H1 (cell line): ENCODE measurements around the gene DDX51. TPM values are rescaled to one million over a fixed set of nuclear protein-coding genes. Genes with fewer than 3 reads are reported as not detected.

Source experiments
- CTCF ChIA-PET: fragments of 300-600 bp; sonication (Branson Sonifier 250); formaldehyde crosslinking; loops from one replicate; lab custom pipeline; 2021; ENCODE audit not compliant: partially characterized antibody; lab: Charles Lee
- POLR2A ChIA-PET: fragments of 300-600 bp; sonication (Branson Sonifier 250); formaldehyde crosslinking; loops from one replicate; lab custom pipeline; 2021; ENCODE audit warnings: inconsistent platforms; ENCODE audit not compliant: partially characterized antibody; lab: Charles Lee
- DNase-seq, 2 experiments: peaks; one replicate each; pipeline versions ENCODE4 v3.0.0 to v3.0.0-alpha.2; 2010 to 2022; ENCODE audit warnings: low spot score in 2 of 2, low read depth in 1 of 2, mixed read lengths in 1 of 2
- FAIRE-seq: peaks from 2 replicates; lab custom pipeline; 2011; peaks lifted over from hg19 to GRCh38; lab: Jason Lieb, UNC
- H2AFZ ChIP-seq: 2 replicates; pipeline ENCODE4 v1.8.1; 2012; ENCODE audit warnings: low read length, inconsistent platforms
- H2AK5ac ChIP-seq: 2 replicates; pipeline ENCODE4 v1.6.1; 2013; ENCODE audit warnings: low read depth, low read length
- H2BK120ac ChIP-seq: replicated peaks from 2 replicates; pipeline ENCODE3; 2013; ENCODE audit warnings: low read depth, low read length, inconsistent platforms
- H2BK12ac ChIP-seq: 2 replicates; pipeline ENCODE4 v1.6.1; 2013; ENCODE audit warnings: low read depth, low read length
- H2BK15ac ChIP-seq: 2 replicates; pipeline ENCODE4 v1.6.1; 2013; ENCODE audit warnings: low read length
- H2BK20ac ChIP-seq: 2 replicates; pipeline ENCODE4 v1.6.1; 2013; ENCODE audit warnings: low read length
- H2BK5ac ChIP-seq: 2 replicates; pipeline ENCODE4 v1.6.1; 2013; ENCODE audit warnings: low read depth, low read length
- H3K14ac ChIP-seq: 2 replicates; pipeline ENCODE4 v1.6.1; 2013; ENCODE audit warnings: inconsistent platforms; ENCODE audit not compliant: insufficient read length
- H3K18ac ChIP-seq: 2 replicates; pipeline ENCODE4 v1.6.1; 2013; ENCODE audit warnings: low read length; ENCODE audit errors: extremely low read depth
- H3K23ac ChIP-seq: 2 replicates; pipeline ENCODE4 v1.6.1; 2013; ENCODE audit warnings: inconsistent platforms; ENCODE audit not compliant: insufficient read length
- H3K23me2 ChIP-seq: 2 replicates; pipeline ENCODE4 v1.6.1; 2013; ENCODE audit warnings: low read depth, low read length
- H3K27ac ChIP-seq: 2 replicates; pipeline ENCODE4 v1.6.1; 2011; ENCODE audit warnings: low read depth, low read length, inconsistent platforms
- H3K27me3 ChIP-seq, 4 experiments: replicated peaks in 1 of 4; 1 replicate in 1 of 4; 2 replicates in 3 of 4; pipeline versions ENCODE4 v1.6.1 to v1.8.1; 2011 to 2013; ENCODE audit warnings: low read length in 3 of 4, mild to moderate bottlenecking in 3 of 4, inconsistent platforms in 2 of 4, mixed read lengths in 2 of 4, moderate library complexity in 1 of 4; ENCODE audit not compliant: control insufficient read depth in 3 of 4, insufficient read depth in 3 of 4; ENCODE audit errors: extremely low read depth in 1 of 4
- H3K36me3 ChIP-seq, 4 experiments: 2 replicates each; pipeline versions ENCODE4 v1.6.1 to v1.8.1; 2011 to 2013; ENCODE audit warnings: mild to moderate bottlenecking in 4 of 4, low read length in 3 of 4, moderate library complexity in 2 of 4, control low read depth in 1 of 4, inconsistent platforms in 1 of 4; ENCODE audit not compliant: insufficient read depth in 4 of 4, control insufficient read depth in 2 of 4
- H3K4ac ChIP-seq: replicated peaks from 2 replicates; pipeline ENCODE3; 2013; ENCODE audit warnings: low read length, low read depth, mixed read lengths, inconsistent platforms; ENCODE audit not compliant: insufficient read length
- H3K4me1 ChIP-seq, 4 experiments: replicated peaks in 1 of 4; 1 replicate in 1 of 4; 2 replicates in 3 of 4; pipeline versions ENCODE4 v1.6.1 to v1.8.1; 2011 to 2013; ENCODE audit warnings: low read length in 3 of 4, inconsistent platforms in 2 of 4, mixed read lengths in 1 of 4; ENCODE audit not compliant: insufficient read depth in 4 of 4, control insufficient read depth in 3 of 4
- H3K4me2 ChIP-seq, 2 experiments: 2 replicates each; pipeline versions ENCODE4 v1.6.1 to v1.8.1; 2011 to 2013; ENCODE audit warnings: low read depth in 2 of 2, low read length in 2 of 2, control low read depth in 1 of 2, inconsistent platforms in 1 of 2, mild to moderate bottlenecking in 1 of 2; ENCODE audit not compliant: insufficient read depth in 1 of 2
- H3K4me3 ChIP-seq, 4 experiments: fragments of 200-600, 300-600 bp in 1 of 4; sonication (generic), shearing (Covaris generic), sonication (Bioruptor Twin) in 1 of 4; 2 replicates each; pipeline versions ENCODE4 v1.5.1 to v1.8.1; 2011 to 2016; ENCODE audit warnings: low read length in 4 of 4, low read depth in 3 of 4, control low read depth in 2 of 4, inconsistent platforms in 2 of 4, mild to moderate bottlenecking in 2 of 4, mixed read lengths in 1 of 4, moderate library complexity in 1 of 4; ENCODE audit not compliant: insufficient read depth in 2 of 4; ENCODE audit errors: extremely low read depth in 1 of 4
- H3K56ac ChIP-seq: replicated peaks from 2 replicates; pipeline ENCODE3; 2013; ENCODE audit warnings: low read depth, mild to moderate bottlenecking, mixed read lengths, low read length, inconsistent platforms; ENCODE audit not compliant: insufficient read length
- H3K79me1 ChIP-seq: 2 replicates; pipeline ENCODE4 v1.6.1; 2013; ENCODE audit warnings: low read depth, low read length, control low read depth
- H3K79me2 ChIP-seq, 2 experiments: 2 replicates each; pipeline versions ENCODE4 v1.6.1 to v1.8.1; 2012 to 2013; ENCODE audit warnings: low read length in 2 of 2, mild to moderate bottlenecking in 2 of 2, inconsistent platforms in 1 of 2; ENCODE audit not compliant: insufficient read depth in 2 of 2, control insufficient read depth in 1 of 2
- H3K9ac ChIP-seq, 4 experiments: replicated peaks in 1 of 4; 1 replicate in 1 of 4; 2 replicates in 3 of 4; pipeline versions ENCODE4 v1.6.1 to v1.8.1; 2011 to 2013; ENCODE audit warnings: low read depth in 3 of 4, low read length in 3 of 4, control low read depth in 2 of 4, mild to moderate bottlenecking in 2 of 4, moderate library complexity in 2 of 4, inconsistent platforms in 1 of 4; ENCODE audit errors: extremely low read depth in 1 of 4
- H3K9me3 ChIP-seq, 2 experiments: 2 replicates each; pipeline versions ENCODE4 v1.6.1 to v1.8.1; 2012 to 2013; ENCODE audit warnings: mild to moderate bottlenecking in 2 of 2, moderate library complexity in 2 of 2, control low read depth in 1 of 2, inconsistent platforms in 1 of 2, low read depth in 1 of 2, low read length in 1 of 2, mixed read lengths in 1 of 2; ENCODE audit not compliant: insufficient read depth in 2 of 2
- H4K20me1 ChIP-seq, 2 experiments: replicated peaks in 1 of 2; 2 replicates each; pipeline versions ENCODE3 to v1.8.1; 2011 to 2013; ENCODE audit warnings: inconsistent platforms in 2 of 2, low read length in 2 of 2, mild to moderate bottlenecking in 1 of 2; ENCODE audit not compliant: insufficient read depth in 2 of 2, control insufficient read depth in 1 of 2
- H4K5ac ChIP-seq: 2 replicates; pipeline ENCODE4 v1.6.1; 2013; ENCODE audit warnings: low read length, low read depth, mixed read lengths, inconsistent platforms; ENCODE audit not compliant: insufficient read length
- H4K8ac ChIP-seq: 2 replicates; pipeline ENCODE4 v1.8.0; 2013; ENCODE audit warnings: mild to moderate bottlenecking, moderate library complexity, low read length, inconsistent platforms; ENCODE audit not compliant: insufficient read depth; ENCODE audit errors: extremely low read depth
- H4K91ac ChIP-seq: replicated peaks from 2 replicates; pipeline ENCODE3; 2013; ENCODE audit warnings: low read length, mixed read lengths, inconsistent platforms; ENCODE audit not compliant: insufficient read length
- E2F6 ChIP-seq: IDR thresholded peaks from 2 replicates; pipeline ENCODE4 v1.6.1; 2012; ENCODE audit warnings: inconsistent platforms
- EP300 ChIP-seq, 2 experiments: IDR thresholded peaks; 1 replicate in 1 of 2; 2 replicates in 1 of 2; pipeline ENCODE4 v1.6.1; 2011 to 2012; ENCODE audit warnings: low read depth in 2 of 2, low read length in 2 of 2, mild to moderate bottlenecking in 2 of 2, borderline replicate concordance in 1 of 2, inconsistent platforms in 1 of 2, moderate library complexity in 1 of 2
- HDAC2 ChIP-seq, 2 experiments: fragments of 300-600 bp in 1 of 2; sonication (generic) in 1 of 2; IDR thresholded peaks; 2 replicates each; pipeline ENCODE4 v1.6.1; 2011 to 2012; ENCODE audit warnings: low read depth in 2 of 2, low read length in 2 of 2, mild to moderate bottlenecking in 2 of 2, moderate library complexity in 2 of 2, borderline replicate concordance in 1 of 2, inconsistent platforms in 1 of 2
- MAFK ChIP-seq: IDR thresholded peaks from 2 replicates; pipeline ENCODE4 v1.6.1; 2012; ENCODE audit warnings: low read depth, mild to moderate bottlenecking, improper control_type of control experiment, low read length
- SP4 ChIP-seq: IDR thresholded peaks from 2 replicates; pipeline ENCODE4 v1.6.1; 2012; ENCODE audit warnings: low read length, inconsistent platforms
- WGBS, 2 experiments: shearing (Covaris generic) in 1 of 2; methylation state at CpG; one replicate each; pipeline versions ENCODE4 v1.1.6 to v1.1.7; 2013 to 2015; ENCODE audit warnings: low lambda C conversion rate in 2 of 2, mixed read lengths in 2 of 2, inconsistent platforms in 1 of 2, low coverage in 1 of 2, missing lambda C conversion rate in 1 of 2; ENCODE audit not compliant: insufficient replicate concordance in 2 of 2, insufficient coverage in 1 of 2, insufficient read length in 1 of 2; ENCODE audit errors: extremely low coverage in 1 of 2, missing lambda C conversion rate in 1 of 2; 5-methylcytosine and 5-hydroxymethylcytosine counted together
- polyA plus RNA-seq, 7 experiments: library from polyadenylated mRNA; depleted of rRNA in 3 of 7; stranded (reverse) in 5 of 7; unstranded in 2 of 7; fragments of >200 nt in 5 of 7; fragments of 200-250 nt in 2 of 7; gene quantifications; 1 replicate in 5 of 7; 2 replicates in 1 of 7; 4 replicates in 1 of 7; pipeline versions ENCODE4 v1.2.1 to v1.2.3, GENCODE V29; 2011 to 2013; ENCODE audit warnings: missing spikeins in 2 of 7, mixed read lengths in 2 of 7
- total RNA-seq: library from RNA; stranded (reverse); fragmentation: NEBNext Ultra II Directional; extraction: Animal tissue kit (Norgen Biotek cat#: 25700); gene quantifications from 2 replicates; pipeline ENCODE4 v1.2.1, GENCODE V29; 2021

DDX51 gene
- total and polyA plus RNA-seq, 2 of the 8 experiments (the other 6 are each of a cell fraction or from before 2014, with no cell fraction given), result 11.2 to 24.4 TPM

GRCh38 chr12:132124766-132125425, 19.2 kb downstream of the DDX51 start:
- Histone ChIP-seq H3K79me1 (no peaks in the 10 kb centered on the region), H3K79me2 (no peaks in the 10 kb centered on the region), H3K56ac (no peak overlapping the region), H3K9ac (no peak overlapping the region), H3K27me3 (no peaks in the 10 kb centered on the region), H2AK5ac (no peak overlapping the region), H3K23me2 (peaks cover 5% of the 10 kb centered on the region; the same call in 1 of the 2 replicates), H2BK12ac (no peak overlapping the region), H3K9me3 (peaks cover 10 to 19% of the 10 kb centered on the region in 2 experiments), H4K20me1 (peaks cover 0 to 4% of the 10 kb centered on the region in 2 experiments), H3K14ac (no peak overlapping the region), H2BK120ac (no peak overlapping the region), H3K36me3 (peaks cover 2 to 37% (median 25%) of the 10 kb centered on the region in 4 experiments; a peak in 6 of 8 replicates), H3K4me2 (no peak overlapping the region), H4K91ac (no peak overlapping the region), H3K18ac (no peak overlapping the region), H3K4me3 (no peak overlapping the region), H3K23ac (no peak overlapping the region), H3K4ac (no peak overlapping the region), H2BK15ac (no peak overlapping the region), H4K8ac (no peak overlapping the region), H2BK5ac (no peak overlapping the region), H3K27ac (no peak overlapping the region), H2BK20ac (no peak overlapping the region), H4K5ac (no peak overlapping the region), H2AFZ (no peak overlapping the region), H3K4me1 (no peaks in the 10 kb centered on the region)
- TF ChIP-seq MAFK (no peak), HDAC2 (IDR thresholded peaks at IDR 0.05; ENCODE audit: borderline replicate concordance in 1 of 2, low read depth in 2 of 2, low read length in 2 of 2) (no peak), EP300 (IDR thresholded peaks at IDR 0.05; ENCODE audit: borderline replicate concordance in 1 of 2, low read depth in 2 of 2, low read length in 2 of 2) (no peak), SP4 (no peak), E2F6 (no peak)
- WGBS, 2 experiments, result 90% methylated on average over 19 of the region's 19 CpGs; no CpG with 5 or more reads in 1 of the 2 experiments
- DNase-seq (no peak), FAIRE-seq (no peak)
- POLR2A ChIA-PET, result interaction anchor here (0.6 to 1.7 kb wide), 3 partner anchors 9 to 23 kb away, joined by 3 to 8 read pairs (median 4); no protein-coding TSS in a partner anchor
- CTCF ChIA-PET, result no interaction called here
